ENCODE results near the gene ZNF407.

The ZNF407 gene

GRCh38 chr18:74631212-74631611 is 33.5 kb downstream of the ZNF407 start:
- POLR2A ChIA-PET = no interaction called here
- DNase-seq (ENCODE audit: extremely low spot score) = no peak
- CTCF ChIA-PET = no interaction called here
- TF ChIP-seq ZNF384 (IDR thresholded peaks at IDR 0.05) (no peak), TARDBP (IDR thresholded peaks at IDR 0.05) (no peak), FOXK2 (IDR thresholded peaks at IDR 0.05) (no peak), L3MBTL2 (conservative IDR thresholded peaks at IDR 0.05) (no peak), BHLHE40 (IDR thresholded peaks at IDR 0.05; ENCODE audit: borderline replicate concordance) (no peak), NFRKB (IDR thresholded peaks at IDR 0.05) (no peak), FOXA1 (IDR thresholded peaks at IDR 0.05) (no peak), FOXM1 (IDR thresholded peaks at IDR 0.05; ENCODE audit: borderline replicate concordance) (no peak), HDGF (IDR thresholded peaks at IDR 0.05; ENCODE audit: borderline replicate concordance) (no peak), LEF1 (IDR thresholded peaks at IDR 0.05; ENCODE audit: borderline replicate concordance) (no peak), CTBP1 (IDR thresholded peaks at IDR 0.05; ENCODE audit: borderline replicate concordance) (no peak), ARNT (IDR thresholded peaks at IDR 0.05) (no peak), SUZ12 (IDR thresholded peaks at IDR 0.05) (no peak), SP1 (IDR thresholded peaks at IDR 0.05) (no peak), PKNOX1 (IDR thresholded peaks at IDR 0.05) (no peak), ELF4 (IDR thresholded peaks at IDR 0.05) (no peak)

- no peak for DNase-seq (ENCODE audit: extremely low spot score)
- ChIA-PET CTCF (no interaction called here), POLR2A (no interaction called here)
- TF ChIP-seq FOXA1 (IDR thresholded peaks at IDR 0.05) = no peak
- TF ChIP-seq ELF4 (IDR thresholded peaks at IDR 0.05) = no peak
- TF ChIP-seq FOXK2 (IDR thresholded peaks at IDR 0.05) = no peak
- TF ChIP-seq LEF1 (IDR thresholded peaks at IDR 0.05; ENCODE audit: borderline replicate concordance) = no peak
- TF ChIP-seq PKNOX1 (IDR thresholded peaks at IDR 0.05) = no peak
- no peak for TF ChIP-seq NFRKB (IDR thresholded peaks at IDR 0.05)
- no peak for TF ChIP-seq L3MBTL2 (conservative IDR thresholded peaks at IDR 0.05)
- no peak for TF ChIP-seq ARNT (IDR thresholded peaks at IDR 0.05)
- TF ChIP-seq TARDBP (IDR thresholded peaks at IDR 0.05) = no peak
- no peak for TF ChIP-seq CTBP1 (IDR thresholded peaks at IDR 0.05; ENCODE audit: borderline replicate concordance)
Observed at GRCh38 chr18:74631623-74632350, 34.1 kb downstream of the ZNF407 start.

GRCh38 chr18:74632351-74632679 is 34.6 kb downstream of the ZNF407 start:
- TF ChIP-seq L3MBTL2 (conservative IDR thresholded peaks at IDR 0.05) (no peak), NFRKB (IDR thresholded peaks at IDR 0.05) (no peak), BHLHE40 (IDR thresholded peaks at IDR 0.05; ENCODE audit: borderline replicate concordance) (no peak), PKNOX1 (IDR thresholded peaks at IDR 0.05) (no peak), FOXA1 (IDR thresholded peaks at IDR 0.05) (no peak), ELF4 (IDR thresholded peaks at IDR 0.05) (no peak), HDGF (IDR thresholded peaks at IDR 0.05; ENCODE audit: borderline replicate concordance) (no peak), SP1 (IDR thresholded peaks at IDR 0.05) (no peak)
- ChIA-PET CTCF (no interaction called here), POLR2A (no interaction called here)
- DNase-seq (ENCODE audit: extremely low spot score) = no peak

GRCh38 chr18:74632856-74633255 is 35.2 kb downstream of the ZNF407 start:
- ChIA-PET CTCF (no interaction called here), POLR2A (no interaction called here)

GRCh38 chr18:74633652-74634352 is 36.1 kb downstream of the ZNF407 start:
- no peak for TF ChIP-seq FOXK2 (IDR thresholded peaks at IDR 0.05)
- TF ChIP-seq HDGF (IDR thresholded peaks at IDR 0.05; ENCODE audit: borderline replicate concordance) = no peak
- TF ChIP-seq FOXM1 (IDR thresholded peaks at IDR 0.05; ENCODE audit: borderline replicate concordance) = no peak
- no peak for TF ChIP-seq SP1 (IDR thresholded peaks at IDR 0.05)
- no peak for TF ChIP-seq BHLHE40 (IDR thresholded peaks at IDR 0.05; ENCODE audit: borderline replicate concordance)
- no peak for TF ChIP-seq L3MBTL2 (conservative IDR thresholded peaks at IDR 0.05)
- TF ChIP-seq ZNF384 (IDR thresholded peaks at IDR 0.05) = no peak
- no peak for TF ChIP-seq TARDBP (IDR thresholded peaks at IDR 0.05)
- no peak for TF ChIP-seq FOXA1 (IDR thresholded peaks at IDR 0.05)
- TF ChIP-seq ELF4 (IDR thresholded peaks at IDR 0.05) = no peak
- TF ChIP-seq ARNT (IDR thresholded peaks at IDR 0.05) = no peak
- no peak for TF ChIP-seq LEF1 (IDR thresholded peaks at IDR 0.05; ENCODE audit: borderline replicate concordance)
- no peak for TF ChIP-seq SUZ12 (IDR thresholded peaks at IDR 0.05)
- TF ChIP-seq CTBP1 (IDR thresholded peaks at IDR 0.05; ENCODE audit: borderline replicate concordance) = no peak
- TF ChIP-seq NFRKB (IDR thresholded peaks at IDR 0.05) = no peak
- TF ChIP-seq PKNOX1 (IDR thresholded peaks at IDR 0.05) = no peak
- DNase-seq (ENCODE audit: extremely low spot score) = no peak
- CTCF ChIA-PET = no interaction called here
- POLR2A ChIA-PET = no interaction called here

More at GRCh38 chr18:74632856-74633255, 35.2 kb downstream of the ZNF407 start:
- TF ChIP-seq LEF1 (IDR thresholded peaks at IDR 0.05; ENCODE audit: borderline replicate concordance) (no peak), NFRKB (IDR thresholded peaks at IDR 0.05) (no peak), BHLHE40 (IDR thresholded peaks at IDR 0.05; ENCODE audit: borderline replicate concordance) (no peak), SP1 (IDR thresholded peaks at IDR 0.05) (no peak), SUZ12 (IDR thresholded peaks at IDR 0.05) (no peak), PKNOX1 (IDR thresholded peaks at IDR 0.05) (no peak), ELF4 (IDR thresholded peaks at IDR 0.05) (no peak), HDGF (IDR thresholded peaks at IDR 0.05; ENCODE audit: borderline replicate concordance) (no peak), CTBP1 (IDR thresholded peaks at IDR 0.05; ENCODE audit: borderline replicate concordance) (no peak), L3MBTL2 (conservative IDR thresholded peaks at IDR 0.05) (no peak), FOXA1 (IDR thresholded peaks at IDR 0.05) (no peak)
- DNase-seq (ENCODE audit: extremely low spot score) = no peak
